Trophoblast cell (in vitro differentiated cells and primary cell): ENCODE measurements around the gene ASB8.
A peak's percentile ranks its signal among the peaks of the same experiment; 100 is the strongest.
"Not testable (repeated sequence)": the region's sequence is repeated elsewhere in the genome, so short reads cannot be mapped to it uniquely, and the experiment has no call there.

ENCODE experiments used
- DNase-seq, 2 donors: peaks; one replicate each; pipeline ENCODE4 v3.0.0-alpha.2; 2016
- H2AFZ ChIP-seq: 2 replicates; pipeline ENCODE4 v1.6.1; 2013; ENCODE audit warnings: low read length, moderate library complexity, mild to moderate bottlenecking; ENCODE audit not compliant: insufficient read depth, poor library complexity
- H2AK5ac ChIP-seq: 2 replicates; pipeline ENCODE4 v1.6.1; 2013; ENCODE audit warnings: mild to moderate bottlenecking, low read length
- H2BK120ac ChIP-seq: 2 replicates; pipeline ENCODE4 v1.6.1; 2013; ENCODE audit warnings: low read length, mild to moderate bottlenecking, moderate library complexity; ENCODE audit not compliant: insufficient read depth, poor library complexity
- H2BK12ac ChIP-seq: 2 replicates; pipeline ENCODE4 v1.6.1; 2013; ENCODE audit warnings: mild to moderate bottlenecking, low read length, moderate library complexity
- H2BK5ac ChIP-seq: 2 replicates; pipeline ENCODE4 v1.6.1; 2013; ENCODE audit warnings: low read length, low read depth, moderate library complexity, mild to moderate bottlenecking; ENCODE audit not compliant: poor library complexity
- H3K14ac ChIP-seq: 2 replicates; pipeline ENCODE4 v1.6.1; 2013; ENCODE audit warnings: mild to moderate bottlenecking, low read length
- H3K18ac ChIP-seq: 2 replicates; pipeline ENCODE4 v1.6.1; 2013; ENCODE audit warnings: mild to moderate bottlenecking, low read length
- H3K23ac ChIP-seq: 2 replicates; pipeline ENCODE4 v1.6.1; 2013; ENCODE audit warnings: low read length
- H3K27ac ChIP-seq: 2 replicates; pipeline ENCODE4 v1.5.1; 2013; ENCODE audit warnings: low read depth, mild to moderate bottlenecking, inconsistent platforms, low read length, moderate library complexity
- H3K27me3 ChIP-seq: 2 replicates; pipeline ENCODE4 v1.6.1; 2013; ENCODE audit warnings: inconsistent platforms, mild to moderate bottlenecking, low read length, moderate library complexity; ENCODE audit not compliant: insufficient read depth
- H3K36me3 ChIP-seq, 2 experiments: 1 replicate in 1 of 2; 2 replicates in 1 of 2; pipeline ENCODE4 v1.6.1; 2013; ENCODE audit warnings: low read length in 2 of 2, mild to moderate bottlenecking in 2 of 2, moderate library complexity in 1 of 2; ENCODE audit not compliant: insufficient read depth in 2 of 2, control insufficient read depth in 1 of 2
- H3K4ac ChIP-seq: 2 replicates; pipeline ENCODE4 v1.6.1; 2013; ENCODE audit warnings: low read depth, mild to moderate bottlenecking, low read length, moderate library complexity
- H3K4me1 ChIP-seq, 2 experiments: 1 replicate in 1 of 2; 2 replicates in 1 of 2; pipeline ENCODE4 v1.6.1; 2013; ENCODE audit warnings: low read length in 2 of 2, mild to moderate bottlenecking in 2 of 2, moderate library complexity in 1 of 2; ENCODE audit not compliant: insufficient read depth in 2 of 2, control insufficient read depth in 1 of 2
- H3K4me2 ChIP-seq: 2 replicates; pipeline ENCODE4 v1.6.1; 2013; ENCODE audit warnings: inconsistent platforms, mild to moderate bottlenecking, low read length, moderate library complexity
- H3K4me3 ChIP-seq: 2 replicates; pipeline ENCODE4 v1.5.1; 2013; ENCODE audit warnings: mild to moderate bottlenecking, low read depth, low read length, inconsistent platforms
- H3K79me1 ChIP-seq: one replicate; pipeline ENCODE4 v1.6.1; 2013; ENCODE audit warnings: low read length
- H3K79me2 ChIP-seq: 2 replicates; pipeline ENCODE4 v1.6.1; 2013; ENCODE audit warnings: low read length, mild to moderate bottlenecking; ENCODE audit not compliant: control insufficient read depth, insufficient read depth, poor library complexity
- H3K9ac ChIP-seq: 2 replicates; pipeline ENCODE4 v1.6.1; 2013; ENCODE audit warnings: mild to moderate bottlenecking, low read length
- H3K9me3 ChIP-seq: 2 replicates; pipeline ENCODE4 v1.6.1; 2013; ENCODE audit warnings: low read depth, mild to moderate bottlenecking, control low read depth, inconsistent platforms, low read length; ENCODE audit not compliant: insufficient read depth
- H4K12ac ChIP-seq: 2 replicates; pipeline ENCODE4 v1.6.1; 2013; ENCODE audit warnings: low read depth, mild to moderate bottlenecking, low read length, moderate library complexity
- H4K8ac ChIP-seq: 2 replicates; pipeline ENCODE4 v1.6.1; 2013; ENCODE audit warnings: low read depth, mild to moderate bottlenecking, low read length, moderate library complexity
- H4K91ac ChIP-seq: one replicate; pipeline ENCODE4 v1.6.1; 2013; ENCODE audit warnings: low read depth, mild to moderate bottlenecking, low read length, moderate library complexity
- WGBS: extraction: QIAGEN DNeasy Blood & Tissue Kit; methylation state at CpG from one replicate; pipeline ENCODE4 v1.1.7; 2013; ENCODE audit warnings: missing lambda C conversion rate; ENCODE audit not compliant: insufficient read length, insufficient coverage; ENCODE audit errors: extremely low coverage; 5-methylcytosine and 5-hydroxymethylcytosine counted together

The ASB8 gene

DNA sequence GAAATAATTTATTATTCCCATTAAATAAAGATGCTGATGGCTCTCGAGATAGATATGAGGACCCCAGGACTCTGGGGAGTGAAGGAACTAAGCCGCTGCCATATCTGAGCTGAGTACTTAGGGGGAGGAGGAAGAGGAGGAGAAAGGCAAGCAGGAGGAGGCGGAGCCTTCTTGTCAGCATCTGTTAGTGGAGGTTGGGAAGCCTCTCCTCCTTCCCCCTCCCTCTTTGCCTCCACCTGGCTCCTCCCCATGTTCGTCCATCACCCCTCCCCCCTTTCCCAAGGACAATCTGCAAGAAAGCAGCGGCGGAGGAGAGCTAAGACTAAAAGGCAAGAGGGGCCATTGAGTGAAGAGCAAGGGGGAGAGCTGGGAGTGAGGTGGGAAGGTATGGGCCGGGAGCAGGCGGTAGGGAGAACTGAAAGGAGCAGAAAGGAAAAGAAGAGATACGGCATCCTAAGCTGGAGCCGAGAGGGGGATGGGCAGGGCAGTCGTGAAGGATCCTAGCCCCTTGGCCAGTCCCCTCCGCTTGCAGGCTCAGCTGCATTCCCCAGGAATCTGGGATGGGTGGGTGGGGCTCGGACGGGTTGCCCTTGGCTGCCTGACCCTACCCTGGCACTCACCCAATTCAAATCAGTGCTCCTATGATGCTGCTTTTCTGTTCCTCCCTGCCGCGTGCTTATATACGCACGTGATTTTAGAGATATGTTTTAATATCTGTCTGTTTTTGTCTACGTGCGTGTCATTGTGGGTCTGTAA, 38.1 kb downstream of the ASB8 start, which contains the start of gene PFKM:
PFKM (plus strand) TSS at position 287 of the 756 bp plus-strand sequence. CDS start 3,411 bp downstream, outside the sequence.
- Histone ChIP-seq H3K4me3 (peak within 1 kb of the TSS; percentile 71), H3K4me2 (peak within 1 kb of the TSS; percentile 75), H3K27ac (no peak within 1 kb of the TSS), H3K4me1 (peaks cover 1 to 4% of the 10 kb centered on the region in 2 experiments), H3K4ac (no peak within 1 kb of the TSS), H3K23ac (no peak within 1 kb of the TSS), H2BK5ac (no peak within 1 kb of the TSS), H2BK120ac (no peak within 1 kb of the TSS), H3K9ac (peak within 1 kb of the TSS; percentile 8), H3K79me1 (peaks cover 1% of the 10 kb centered on the region), H2AFZ (peak within 1 kb of the TSS; percentile 65), H3K18ac (peak within 1 kb of the TSS; percentile 3), H3K36me3 (peaks cover 0 to 2% of the 10 kb centered on the region in 2 experiments), H3K79me2 (no peaks in the 10 kb centered on the region), H3K27me3 (no peaks in the 10 kb centered on the region), H3K9me3 (no peaks in the 10 kb centered on the region), H3K14ac (peak within 1 kb of the TSS; percentile 50), H4K8ac (peak within 1 kb of the TSS; percentile 25), H4K91ac (no peak within 1 kb of the TSS), H4K12ac (peak within 1 kb of the TSS; percentile 2), H2BK12ac (no peak within 1 kb of the TSS), H2AK5ac (no peak within 1 kb of the TSS)
- peak; percentile 25 to 52 for DNase-seq
- WGBS: no CpG with 5 or more reads among the region's 20 CpGs

DNA sequence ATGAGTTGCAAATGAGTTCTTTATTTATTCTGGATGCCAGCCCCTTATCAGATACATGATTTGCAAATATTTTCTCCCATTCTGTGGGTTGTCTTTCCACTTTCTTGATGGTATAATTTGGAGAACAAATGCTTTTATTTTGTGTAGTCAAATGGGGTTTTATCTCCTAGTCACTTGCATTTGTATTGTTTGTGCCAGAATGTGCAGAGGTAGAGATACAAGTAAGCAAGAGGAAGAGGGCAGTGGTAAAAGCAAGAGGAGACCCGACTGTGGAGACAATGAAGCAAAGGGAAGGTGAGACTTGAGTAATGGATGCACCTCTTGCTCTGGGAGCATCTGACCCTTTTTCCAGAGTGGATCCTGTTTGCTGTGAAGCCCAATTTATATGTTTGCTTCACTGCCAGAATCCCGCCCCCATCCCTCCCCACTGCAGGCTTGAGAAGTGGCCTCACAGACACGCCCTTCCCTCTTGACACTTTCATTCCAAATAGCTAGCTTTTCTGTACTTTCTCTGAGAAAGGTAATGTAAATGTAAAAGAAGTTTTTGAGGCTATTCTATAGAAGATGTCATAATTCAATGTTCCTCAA, 38.9 kb downstream of the ASB8 start:
- Histone ChIP-seq H3K36me3 (peaks cover 0 to 2% of the 10 kb centered on the region in 2 experiments), H3K23ac (no peak overlapping the region), H3K4ac (no peak overlapping the region), H3K18ac (no peak overlapping the region), H3K27ac (no peak overlapping the region), H2BK5ac (no peak overlapping the region), H3K4me3 (no peak overlapping the region), H2AFZ (no peak overlapping the region), H3K27me3 (no peaks in the 10 kb centered on the region), H2BK120ac (no peak overlapping the region), H3K4me2 (no peak overlapping the region), H2AK5ac (no peak overlapping the region), H2BK12ac (no peak overlapping the region), H4K8ac (no peak overlapping the region), H3K79me1 (peaks cover 1% of the 10 kb centered on the region), H3K9ac (no peak overlapping the region), H3K4me1 (peaks cover 1 to 4% of the 10 kb centered on the region in 2 experiments), H4K91ac (no peak overlapping the region), H3K79me2 (no peaks in the 10 kb centered on the region), H3K14ac (no peak overlapping the region), H3K9me3 (no peaks in the 10 kb centered on the region), H4K12ac (no peak overlapping the region)
- whole genome bisulfite sequencing: no CpG with 5 or more reads among the region's 3 CpGs
- DNase-seq: no peak

GRCh38 chr12:48115957-48116356, 41.4 kb downstream of the ASB8 start:
- H3K79me2 ChIP-seq: no peaks in the 10 kb centered on the region

GRCh38 chr12:48111312-48111693, 46.0 kb downstream of the ASB8 start:
- not testable (repeated sequence) for H3K79me2 ChIP-seq, H3K9me3 ChIP-seq, H3K4me2 ChIP-seq, H3K79me1 ChIP-seq, H3K9ac ChIP-seq, H2AFZ ChIP-seq, H3K4me1 ChIP-seq, H3K4me3 ChIP-seq, H3K14ac ChIP-seq, H4K12ac ChIP-seq, H3K27ac ChIP-seq, H2AK5ac ChIP-seq, H2BK12ac ChIP-seq, H2BK5ac ChIP-seq, H3K18ac ChIP-seq, H3K27me3 ChIP-seq, H3K4ac ChIP-seq, H4K91ac ChIP-seq, H4K8ac ChIP-seq, H3K36me3 ChIP-seq, H2BK120ac ChIP-seq, H3K23ac ChIP-seq, DNase-seq
- WGBS: no CpG with 5 or more reads among the region's 5 CpGs

More at GRCh38 chr12:48115957-48116356, 41.4 kb downstream of the ASB8 start:
- H3K4ac ChIP-seq: no peak overlapping the region
- H3K27ac ChIP-seq: no peak overlapping the region
- no peak overlapping the region for H2BK12ac ChIP-seq
- peaks cover 3 to 4% of the 10 kb centered on the region in 2 experiments for H3K4me1 ChIP-seq
- H4K12ac ChIP-seq: no peak overlapping the region
- H3K23ac ChIP-seq: no peak overlapping the region
- H3K4me2 ChIP-seq: no peak overlapping the region
- H4K91ac ChIP-seq: no peak overlapping the region
- no peak overlapping the region for H3K4me3 ChIP-seq
- no peaks in the 10 kb centered on the region for H3K27me3 ChIP-seq
- whole genome bisulfite sequencing: no CpG with 5 or more reads among the region's 1 CpG
- H3K79me1 ChIP-seq: peaks cover 1% of the 10 kb centered on the region
- H2BK120ac ChIP-seq: no peak overlapping the region
- no peak for DNase-seq
- H3K36me3 ChIP-seq: no peaks in the 10 kb centered on the region
- H2BK5ac ChIP-seq: no peak overlapping the region
- no peak overlapping the region for H2AFZ ChIP-seq
- H3K9me3 ChIP-seq: no peaks in the 10 kb centered on the region
- H2AK5ac ChIP-seq: no peak overlapping the region
- no peak overlapping the region for H3K9ac ChIP-seq
- no peak overlapping the region for H3K18ac ChIP-seq
- no peak overlapping the region for H3K14ac ChIP-seq
- no peak overlapping the region for H4K8ac ChIP-seq
